NOMO-1 treated with DMSO at 0.1 percent for 48 hours (cell line): ENCODE results near the gene PIK3IP1.

Source experiments
- DNase-seq: peaks from one replicate; lab custom pipeline; 2025; ENCODE audit not compliant: unreplicated experiment; lab: John Stamatoyannopoulos, UW

Gene PIK3IP1

GRCh38 chr22:31313366-31314147 lies 21.3 kb upstream of the PIK3IP1 start:
- DNase-seq, result peak; percentile 41

DNA sequence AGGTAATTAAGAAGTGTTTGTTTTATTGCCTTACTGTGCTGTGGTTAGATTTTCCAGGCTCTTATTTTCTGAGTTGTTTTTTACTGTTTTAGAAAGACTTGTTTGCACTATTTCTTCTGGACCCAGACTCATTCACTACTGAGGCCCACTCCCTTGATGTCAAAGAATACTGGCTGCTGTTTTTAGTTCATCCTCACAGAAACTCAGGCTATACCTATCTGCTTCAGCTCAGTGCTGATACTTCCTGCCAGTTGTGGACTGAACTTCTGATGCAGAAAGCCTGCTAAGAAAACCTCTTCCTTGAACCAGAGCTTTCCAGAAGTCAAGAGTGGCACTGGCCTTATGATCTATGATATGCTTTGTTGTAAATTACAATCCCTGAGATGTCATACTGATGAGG lies 15.9 kb upstream of the PIK3IP1 start:
- DNase-seq, result no peak

DNA sequence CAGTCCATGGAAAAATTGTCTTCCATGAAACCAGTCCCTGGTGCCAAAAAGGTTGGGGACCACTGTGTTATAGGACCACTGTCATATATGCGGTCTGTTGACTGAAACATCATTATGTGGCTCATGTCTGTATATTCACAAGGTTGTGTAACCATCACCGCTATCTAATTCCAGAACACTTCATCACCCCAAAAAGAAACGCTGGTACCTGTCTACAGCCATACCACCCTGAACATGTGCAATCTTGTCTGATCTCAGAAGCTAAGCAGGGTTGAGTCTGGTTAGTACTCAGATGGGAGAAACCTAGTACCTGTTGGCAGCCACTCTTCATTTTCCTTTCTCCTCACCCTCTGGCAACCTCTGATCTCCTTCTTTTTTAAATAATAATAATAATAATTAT lies 12.9 kb upstream of the PIK3IP1 start:
- no peak for DNase-seq

- no peak for DNase-seq
These were observed 10.2 kb upstream of the PIK3IP1 start for GRCh38 chr22:31302537-31302936.

- no peak for DNase-seq
These were observed 9.7 kb upstream of the PIK3IP1 start for GRCh38 chr22:31302006-31302405.

DNA sequence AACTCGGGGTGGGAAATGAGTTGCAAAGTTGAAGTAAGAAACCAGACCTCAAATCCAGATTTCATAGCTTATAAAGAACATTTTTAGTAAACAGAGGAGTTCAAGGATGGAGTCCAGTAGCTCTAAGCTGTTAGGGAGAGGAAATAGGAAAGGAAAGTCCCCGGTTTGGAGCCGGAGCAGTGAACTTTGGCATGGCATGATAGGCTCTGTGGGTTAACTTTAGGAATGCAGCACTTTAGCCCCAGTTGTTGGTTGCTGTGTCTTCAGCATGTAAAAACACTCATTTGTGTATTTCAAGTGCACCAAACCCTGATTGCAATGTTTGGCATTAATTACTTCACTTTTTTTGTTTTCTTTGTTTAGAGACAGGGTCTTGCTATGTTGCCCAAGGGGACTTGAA lies 8.6 kb upstream of the PIK3IP1 start:
- DNase-seq, result no peak

DNA sequence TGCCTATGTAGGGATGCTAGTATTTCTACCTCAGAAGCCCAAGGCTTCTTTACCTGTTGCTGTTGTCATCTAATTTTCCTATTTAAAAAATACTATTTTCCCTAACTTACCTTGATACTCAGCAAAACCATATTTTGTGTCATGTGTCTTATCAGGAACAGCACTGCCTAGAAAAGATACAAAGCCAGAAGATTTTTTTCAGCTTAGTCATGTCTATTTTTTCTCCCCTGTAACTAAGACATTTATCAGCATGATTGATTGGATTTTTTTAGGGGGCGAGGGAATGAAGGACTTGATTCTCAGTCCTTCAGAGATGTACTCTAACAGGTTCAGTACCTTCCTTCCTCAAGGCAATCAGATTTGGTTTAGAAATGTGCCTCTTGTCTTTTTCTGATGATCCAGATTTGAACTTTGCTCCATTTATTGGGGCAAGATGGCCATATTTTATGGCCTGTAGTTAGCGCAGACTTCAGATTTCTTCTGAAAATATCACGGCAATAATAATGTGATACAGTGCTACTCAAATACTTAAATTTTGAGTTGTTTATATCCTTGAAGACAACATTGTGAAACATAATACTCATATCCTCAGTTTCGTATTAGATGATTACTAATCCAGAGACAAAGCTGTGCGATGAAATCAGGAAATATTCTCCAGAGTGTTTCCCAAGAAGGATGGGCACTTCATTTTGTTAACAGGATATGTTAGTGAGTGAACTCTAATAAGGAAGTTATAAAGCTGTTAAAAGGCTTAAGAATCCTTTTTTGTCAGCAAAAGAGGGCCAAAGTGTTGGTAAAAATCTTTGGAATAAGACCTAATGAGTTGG lies 3.8 kb upstream of the PIK3IP1 start:
- DNase-seq, result no peak

DNA sequence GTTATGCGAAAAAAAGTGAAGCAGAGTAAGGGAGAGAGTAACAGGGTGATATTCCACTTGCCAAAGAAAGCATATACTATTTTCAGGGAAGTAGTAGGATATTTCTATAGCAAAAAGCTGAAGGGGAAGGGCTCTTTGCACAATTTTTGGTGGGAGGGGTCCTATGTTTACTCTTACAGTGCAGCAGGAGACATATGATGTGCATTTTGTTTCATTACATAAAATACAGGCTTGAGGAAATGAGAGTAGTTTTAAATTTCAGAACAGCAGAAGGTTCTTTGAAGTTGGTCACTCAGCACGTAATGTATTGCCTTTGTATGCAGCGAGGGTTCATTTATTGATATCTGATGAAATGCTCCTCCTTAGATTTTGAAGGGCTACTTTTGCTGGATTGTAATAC lies 3.1 kb upstream of the PIK3IP1 start:
- DNase-seq, result no peak

- DNase-seq, result no peak
These were observed 630 bp downstream of the PIK3IP1 start for GRCh38 chr22:31291481-31292235.

DNA sequence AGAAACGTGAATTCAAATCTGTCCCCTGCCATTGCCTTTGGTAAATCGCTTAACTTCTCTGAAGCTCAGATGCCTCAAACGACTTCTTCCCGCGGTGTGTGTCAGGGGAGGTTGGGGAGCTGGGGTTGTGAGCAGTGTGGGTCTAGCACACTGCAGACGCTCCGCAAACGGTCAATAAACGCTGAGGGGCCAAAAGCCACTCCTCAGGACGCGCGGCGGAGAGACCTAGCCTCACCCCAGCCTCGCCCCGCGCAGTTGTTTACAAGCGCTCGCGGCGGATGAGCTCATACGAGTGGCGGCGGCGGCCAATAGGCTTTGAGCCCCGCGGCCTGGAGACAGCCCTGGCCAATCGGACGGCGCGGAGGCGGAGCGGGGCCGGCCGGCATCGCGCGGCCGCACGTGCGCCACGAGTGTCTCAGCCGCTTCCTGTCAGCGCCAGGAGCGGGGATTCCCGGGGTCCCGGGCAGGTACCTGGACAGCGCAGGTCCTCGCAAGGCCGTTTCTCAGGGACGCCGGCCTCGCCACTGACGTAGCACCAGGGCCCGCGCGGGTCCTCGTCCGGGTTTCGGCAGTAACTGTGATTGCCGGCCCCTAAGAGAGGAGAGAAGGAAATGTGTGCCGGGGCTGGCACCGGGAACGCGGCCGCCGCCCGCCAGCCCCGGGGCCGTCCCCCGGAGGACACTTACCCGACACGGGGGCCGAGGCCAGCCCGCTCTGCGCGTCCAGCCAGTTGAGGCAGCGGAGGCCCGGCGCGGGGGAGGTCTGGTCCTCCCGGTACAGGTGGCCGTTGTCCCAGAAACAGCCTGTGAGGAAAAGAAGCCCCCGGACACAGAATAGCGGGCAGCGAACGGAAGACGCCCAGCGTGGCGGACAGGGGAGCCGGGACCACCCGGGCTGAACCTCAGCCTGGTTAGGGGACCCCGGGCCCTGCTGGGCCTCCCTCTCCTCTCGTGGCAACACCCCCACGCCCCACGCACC lies 1.5 kb downstream of the PIK3IP1 start:
- DNase-seq, result peak; percentile 88

- DNase-seq, result no peak
These were observed 2.9 kb downstream of the PIK3IP1 start for GRCh38 chr22:31289344-31289743.

DNA sequence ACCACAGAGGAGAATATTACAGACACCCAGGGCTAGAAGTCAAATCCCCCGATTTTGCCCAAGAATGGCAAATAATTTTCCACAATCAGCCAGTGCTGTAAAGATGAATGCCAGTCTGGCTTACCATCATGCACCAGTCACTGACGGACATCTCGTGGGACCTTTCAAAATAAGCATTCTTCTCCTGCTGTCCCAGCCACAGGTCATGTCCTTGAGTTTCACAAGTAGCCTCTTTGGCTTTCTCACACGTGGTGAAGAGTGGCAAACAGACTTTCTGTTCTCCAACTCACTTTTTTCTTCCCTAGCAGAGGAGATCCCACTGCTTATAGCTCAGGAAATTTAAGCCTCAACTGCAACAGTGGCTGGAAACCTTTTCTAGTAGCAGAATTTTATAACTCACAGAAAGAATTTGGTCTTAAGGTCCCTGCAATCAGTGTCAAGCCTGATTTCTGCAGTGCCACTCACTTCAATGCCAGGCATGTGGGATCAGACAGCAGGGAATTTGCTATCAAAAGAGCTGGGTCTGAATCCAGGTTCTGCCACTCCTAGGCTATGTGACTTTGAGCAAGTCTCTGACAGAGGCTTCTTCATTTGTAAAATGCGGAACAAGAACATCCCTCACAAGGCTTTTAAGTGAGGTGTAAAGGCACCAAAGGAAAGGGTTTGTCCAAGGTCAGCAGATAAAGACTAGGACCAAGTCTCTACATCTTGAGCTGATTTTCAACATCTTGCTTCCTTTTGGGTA lies 3.6 kb downstream of the PIK3IP1 start:
- peak; percentile 46 for DNase-seq

DNA sequence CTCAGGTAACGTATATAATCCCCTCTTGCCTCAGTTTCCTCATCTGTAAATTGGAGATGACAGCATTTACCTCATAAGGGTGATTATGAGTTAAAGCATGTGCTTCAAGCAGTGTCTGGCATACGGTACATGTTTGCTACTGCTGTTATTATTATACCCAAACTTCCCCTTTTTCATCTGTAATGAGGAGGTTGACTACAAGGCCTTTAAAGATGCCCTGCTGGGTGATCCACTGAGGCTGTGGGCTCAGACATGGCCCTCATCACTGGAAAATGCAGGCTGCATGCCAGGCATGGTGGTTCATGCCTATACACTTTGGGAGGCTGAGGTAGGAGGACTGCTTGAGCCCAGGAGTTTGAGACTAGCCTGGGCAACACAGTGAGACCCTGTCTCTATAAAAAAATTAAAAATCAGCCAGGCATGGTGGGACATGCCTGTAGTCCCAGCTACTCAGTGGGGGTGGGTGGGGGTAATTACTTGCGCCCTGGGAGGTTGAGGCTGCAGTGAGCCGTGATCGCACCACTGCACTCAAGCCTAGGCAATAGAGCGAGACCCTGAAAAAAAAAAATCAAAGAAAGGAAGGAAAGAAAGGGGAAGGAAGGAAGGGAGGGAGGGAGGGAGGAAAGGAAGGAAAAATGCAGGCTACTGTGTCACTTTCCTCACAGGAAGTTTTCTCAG lies 4.3 kb downstream of the PIK3IP1 start:
- peak; percentile 43 for DNase-seq

- DNase-seq, result no peak
These were observed 5.7 kb downstream of the PIK3IP1 start for GRCh38 chr22:31286360-31287255.

GRCh38 chr22:31284281-31285155 lies 7.8 kb downstream of the PIK3IP1 start:
- DNase-seq, result no peak

GRCh38 chr22:31282748-31283468 lies 9.4 kb downstream of the PIK3IP1 start:
- no peak for DNase-seq

- DNase-seq, result no peak
These were observed 10.6 kb downstream of the PIK3IP1 start for GRCh38 chr22:31281733-31282132.
